K562 (cell line): ENCODE results near the gene TENM3. TPM values are rescaled to one million over a fixed set of nuclear protein-coding genes. Genes with fewer than 3 reads are reported as not detected.

ENCODE experiments used
- ATAC-seq: fragments of 200-7000 bp; cut with Tn5 transposase; 3 replicates; pipeline ENCODE4 v1.9.1; 2020; ENCODE audit warnings: moderate library complexity
- BruUV-seq: library from RNA; stranded (reverse); fragments of 400-500 nt; replicated peaks from 2 replicates; lab custom pipeline; 2021; lab: Mats Ljungman, UMichigan
- CTCF ChIA-PET: fragments of 300-600 bp; formaldehyde crosslinking; extraction: SDS; loops from one replicate; lab custom pipeline; 2021; ENCODE audit warnings: low intra/inter-chr PET ratio; lab: Yijun Ruan, JAX
- POLR2A ChIA-PET: fragments of 300-600, 350-650 bp; sonication (Branson Sonifier 250); formaldehyde crosslinking; extraction: SDS; loops from one replicate; lab custom pipeline; 2021; ENCODE audit warnings: antibody characterized with exemption, inconsistent platforms; lab: Yijun Ruan, JAX
- DNase-seq, 4 experiments: peaks; one replicate each; pipeline versions ENCODE4 v3.0.0 to v3.0.0-alpha.2; 2011 to 2018; ENCODE audit warnings: low spot score in 3 of 4, mixed read lengths in 3 of 4; ENCODE audit errors: extremely low read depth in 1 of 4
- FAIRE-seq: peaks from 2 replicates; lab custom pipeline; 2011; peaks lifted over from hg19 to GRCh38; lab: Jason Lieb, UNC
- H2AFZ ChIP-seq: 2 replicates; pipeline ENCODE4 v1.6.0; 2011; ENCODE audit warnings: low read depth, low read length, control low read depth, inconsistent platforms
- H3K27ac ChIP-seq: fragments of 200-600 bp; 3 replicates; pipeline ENCODE4 v1.8.0; 2011; ENCODE audit warnings: low read depth, mild to moderate bottlenecking, control low read depth, inconsistent platforms, low read length, moderate library complexity, mixed read lengths; ENCODE audit errors: extremely low read depth
- H3K27me3 ChIP-seq, 2 experiments: fragments of 300-600 bp in 1 of 2; 2 replicates in 1 of 2; 3 replicates in 1 of 2; pipeline versions ENCODE4 v1.6.0 to v1.8.0; 2011; ENCODE audit warnings: inconsistent platforms in 2 of 2, low read length in 2 of 2, mild to moderate bottlenecking in 1 of 2, mixed read lengths in 1 of 2, moderate library complexity in 1 of 2; ENCODE audit not compliant: control insufficient read depth in 2 of 2, insufficient read depth in 2 of 2
- H3K36me3 ChIP-seq: fragments of 300-600 bp; 3 replicates; pipeline ENCODE4 v1.8.0; 2011; ENCODE audit warnings: mild to moderate bottlenecking, low read length, inconsistent platforms; ENCODE audit not compliant: control insufficient read depth, insufficient read depth
- H3K4me1 ChIP-seq, 2 experiments: fragments of 200-600 bp in 1 of 2; replicated peaks in 1 of 2; 2 replicates in 1 of 2; 3 replicates in 1 of 2; pipeline versions ENCODE4 v1.5.1 to v1.8.0; 2011; ENCODE audit warnings: inconsistent platforms in 2 of 2, low read length in 2 of 2, mild to moderate bottlenecking in 1 of 2, mixed read lengths in 1 of 2, moderate library complexity in 1 of 2; ENCODE audit not compliant: control insufficient read depth in 2 of 2, insufficient read depth in 2 of 2
- H3K4me2 ChIP-seq: 2 replicates; pipeline ENCODE4 v1.6.1; 2011; ENCODE audit warnings: low read length, control low read depth, inconsistent platforms, mixed read lengths; ENCODE audit not compliant: insufficient read depth
- H3K4me3 ChIP-seq: fragments of 200-600 bp; sonication (generic), shearing (Covaris generic); 2 replicates; pipeline ENCODE4 v1.5.1; 2016; ENCODE audit warnings: control low read depth, inconsistent platforms
- H3K79me2 ChIP-seq: fragments of 200-600 bp; 3 replicates; pipeline ENCODE4 v1.8.0; 2011; ENCODE audit warnings: low read length, inconsistent platforms; ENCODE audit not compliant: control insufficient read depth, insufficient read depth
- H3K9ac ChIP-seq, 2 experiments: 2 replicates each; pipeline versions ENCODE4 v1.6.0 to v1.6.1; 2011; ENCODE audit warnings: low read depth in 2 of 2, low read length in 2 of 2, control low read depth in 1 of 2, inconsistent platforms in 1 of 2, mild to moderate bottlenecking in 1 of 2, mixed read lengths in 1 of 2; ENCODE audit not compliant: insufficient read depth in 1 of 2
- H3K9me1 ChIP-seq: one replicate; pipeline ENCODE4 v1.6.0; 2011; ENCODE audit warnings: inconsistent platforms, mild to moderate bottlenecking, low read length, moderate library complexity; ENCODE audit not compliant: control insufficient read depth, insufficient read depth
- H3K9me3 ChIP-seq: replicated peaks from 2 replicates; pipeline ENCODE4 v1.5.1; 2011; ENCODE audit warnings: low read depth, low read length, inconsistent platforms; ENCODE audit not compliant: control insufficient read depth, insufficient read depth
- H4K20me1 ChIP-seq: replicated peaks from 2 replicates; pipeline ENCODE4 v1.6.1; 2011; ENCODE audit warnings: low read length, inconsistent platforms, mixed read lengths; ENCODE audit not compliant: control insufficient read depth, insufficient read depth
- FIP1L1 ChIP-seq: fragments of 200-400 bp; formaldehyde crosslinking; IDR thresholded peaks from 2 replicates; pipeline ENCODE4 v1.6.1; 2018; ENCODE audit warnings: mild to moderate bottlenecking, low read depth, low read length; ENCODE audit not compliant: poor library complexity, severe bottlenecking
- FOXJ3 ChIP-seq: sonication (generic); formaldehyde crosslinking; IDR thresholded peaks from 2 replicates; pipeline ENCODE4 v1.4.0; 2020; ENCODE audit warnings: mild to moderate bottlenecking, missing genetic modification reagents
- PCBP1 ChIP-seq: fragments of 200-400 bp; formaldehyde crosslinking; IDR thresholded peaks from 2 replicates; pipeline ENCODE4 v1.6.1; 2018; ENCODE audit warnings: mild to moderate bottlenecking, low read depth, low read length; ENCODE audit not compliant: poor library complexity, severe bottlenecking
- SIRT6 ChIP-seq: IDR thresholded peaks from one replicate; pipeline ENCODE4 v1.6.1; 2012; ENCODE audit warnings: low read depth, mild to moderate bottlenecking, control low read depth, inconsistent platforms, low read length, moderate library complexity
- SRSF9 ChIP-seq: fragments of 200-400 bp; formaldehyde crosslinking; IDR thresholded peaks from 2 replicates; pipeline ENCODE4 v1.6.1; 2017; ENCODE audit warnings: low read depth, low read length, borderline replicate concordance
- TCF3 ChIP-seq: sonication (generic); formaldehyde crosslinking; IDR thresholded peaks from 2 replicates; pipeline ENCODE4 v1.4.0; 2020; ENCODE audit warnings: mild to moderate bottlenecking, missing genetic modification reagents
- ZFP1 ChIP-seq: fragments of 450-650 bp; formaldehyde crosslinking; IDR thresholded peaks from 2 replicates; pipeline ENCODE4 v1.4.0; 2020; ENCODE audit warnings: mild to moderate bottlenecking, mixed read lengths
- ZNF12 ChIP-seq: sonication (generic); formaldehyde crosslinking; IDR thresholded peaks from 2 replicates; pipeline ENCODE4 v1.4.0; 2020; ENCODE audit warnings: mild to moderate bottlenecking, missing genetic modification reagents
- WGBS: fragments of 100-300 bp; shearing (Covaris generic); methylation state at CpG from one replicate; pipeline ENCODE4 v1.1.6; 2016; ENCODE audit warnings: low coverage, mixed read lengths; ENCODE audit not compliant: insufficient coverage; ENCODE audit errors: missing lambda C conversion rate; 5-methylcytosine and 5-hydroxymethylcytosine counted together
- in situ Hi-C: fragments of 300-500 bp; cut with MboI; formaldehyde crosslinking; loops from 4 replicates; pipeline ENCODE4 v1.15.0; 2018; ENCODE audit warnings: inconsistent platforms, mixed read lengths
- intact Hi-C: fragments of 100-400 bp; cut with micrococcal nuclease; formaldehyde crosslinking; loops from 2 replicates; pipeline ENCODE4 v1.14.2; 2022
- polyA plus RNA-seq, 8 experiments: library from polyadenylated mRNA; depleted of rRNA in 4 of 8; stranded (reverse) in 5 of 8; unstranded in 3 of 8; fragments of >200 nt; fragmentation: Nextera tagmentation in 2 of 8; fragmentation: Illumina TruSeq in 1 of 8; extraction: Ambion mirVana in 2 of 8; extraction: Trizol in 1 of 8; gene quantifications; 2 replicates each; pipeline versions ENCODE4 v1.2.1 to v1.2.3, GENCODE V29; 2011 to 2014; ENCODE audit warnings: inconsistent platforms in 1 of 8, missing spikeins in 1 of 8
- total RNA-seq, 7 experiments: library from RNA; depleted of rRNA in 6 of 7; stranded (reverse); fragments of >200 nt in 6 of 7; fragmentation: Illumina TruSeq in 2 of 7; extraction: Trizol in 2 of 7; gene quantifications; 2 replicates each; pipeline versions ENCODE4 v1.2.1 to v1.2.3, GENCODE V29; 2011 to 2021; ENCODE audit warnings: low replicate concordance in 1 of 7

The TENM3 gene
- total and polyA plus RNA-seq, 9 of the 15 experiments (the other 6 are each of a cell fraction or from before 2014, with no cell fraction given), result 0.01 to 0.02 TPM; not detected in 7

DNA sequence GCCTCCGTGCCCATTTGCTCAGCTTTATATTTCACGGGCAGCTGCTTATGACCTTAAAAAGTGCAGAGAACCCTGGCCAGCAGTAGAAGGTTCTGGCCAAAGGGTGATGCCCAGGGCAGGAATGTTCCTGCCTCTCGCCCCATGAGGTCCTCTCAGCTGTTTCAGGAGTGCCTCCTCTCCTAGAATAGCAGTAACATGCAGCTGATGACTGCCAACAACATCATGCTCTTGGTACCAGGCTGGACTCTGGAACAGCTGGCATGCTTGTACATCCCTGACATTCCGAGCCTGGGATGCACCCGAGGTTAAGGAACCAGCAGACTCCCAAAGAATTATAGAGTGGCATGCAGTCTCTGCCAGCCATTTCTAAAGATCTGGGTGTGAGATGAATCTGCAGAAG is 11.7 kb upstream of the TENM3 start:
- H4K20me1 ChIP-seq, result no peaks in the 10 kb centered on the region
- no peaks in the 10 kb centered on the region for H3K79me2 ChIP-seq
- no peaks in the 10 kb centered on the region for H3K4me1 ChIP-seq
- no peaks in the 10 kb centered on the region for H3K36me3 ChIP-seq
- no peak overlapping the region for H3K4me3 ChIP-seq
- H3K9ac ChIP-seq, result no peak overlapping the region
- no peak overlapping the region for H3K4me2 ChIP-seq
- no peaks in the 10 kb centered on the region for H3K9me1 ChIP-seq
- ChIA-PET POLR2A (interaction anchor here (0.8 kb wide), 1 partner anchor 15 kb away, joined by 3 read pairs; no protein-coding TSS in a partner anchor), CTCF (no interaction called here)
- BruUV-seq, result no TSS peak
- no peaks in the 10 kb centered on the region for H3K9me3 ChIP-seq
- no peak for FAIRE-seq
- H3K27me3 ChIP-seq, result peaks cover 0 to 4% of the 10 kb centered on the region in 2 experiments; a peak in 1 of 5 replicates
- no peak overlapping the region for H3K27ac ChIP-seq
- TF ChIP-seq FIP1L1, result no peak
- no peak for TF ChIP-seq PCBP1
- TF ChIP-seq FOXJ3 (CRISPR knock-in tag), result no peak
- no peak for TF ChIP-seq ZNF12 (CRISPR knock-in tag)
- TF ChIP-seq SIRT6, result no peak
- no peak for TF ChIP-seq TCF3 (CRISPR knock-in tag)
- no peak for TF ChIP-seq ZFP1 (CRISPR knock-in tag)
- TF ChIP-seq SRSF9, result no peak
- TF ChIP-seq, all 486 proteins: peak for 0
- in situ Hi-C loops, result no loop called here
- WGBS, result 0% methylated on average over 4 of the region's 5 CpGs
- DNase-seq (no peak), ATAC-seq (no peak)
- intact Hi-C loops, result no loop called here
- H2AFZ ChIP-seq, result no peak overlapping the region
